AG09309 (cell line): ENCODE measurements around the gene TBC1D12.
A peak's percentile ranks its signal among the peaks of the same experiment; 100 is the strongest.
"Not testable (repeated sequence)": the region's sequence is repeated elsewhere in the genome, so short reads cannot be mapped to it uniquely, and the experiment has no call there.

Experiments used
- DNase-seq: peaks from one replicate; pipeline ENCODE4 v3.0.0-alpha.2; 2010; ENCODE audit warnings: low read depth
- H3K4me3 ChIP-seq: 2 replicates; pipeline ENCODE4 v1.5.1; 2011; ENCODE audit warnings: mild to moderate bottlenecking, low read depth, low read length, moderate library complexity; ENCODE audit not compliant: control insufficient read depth
- TF ChIP-seq, protein P1 (sequence below): IDR thresholded peaks from 2 replicates; pipeline ENCODE4 v1.5.1; 2011; ENCODE audit warnings: mild to moderate bottlenecking, low read depth, low read length, inconsistent platforms; ENCODE audit not compliant: insufficient read depth, control insufficient read depth; ENCODE audit errors: missing control alignments

Gene TBC1D12

DNA sequence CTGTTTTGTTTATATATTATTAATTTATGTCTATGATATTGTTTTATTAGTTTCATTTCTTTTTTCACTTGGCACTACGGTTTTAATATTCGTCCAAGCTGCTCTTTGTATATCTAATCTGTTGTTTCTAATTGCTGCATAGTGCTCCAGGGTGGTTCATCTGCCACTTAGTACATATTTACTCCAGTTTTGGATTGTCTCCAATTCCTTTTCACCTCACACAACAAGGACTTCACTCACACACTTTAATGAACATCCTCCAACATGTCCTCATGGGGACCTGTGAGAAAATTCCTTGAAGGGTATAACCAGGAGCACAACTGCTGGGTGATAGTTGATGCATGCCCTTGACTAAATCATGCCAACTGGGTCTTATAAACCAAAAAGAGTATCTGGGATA is 25.5 kb upstream of the TBC1D12 start:
- no peak for DNase-seq
- TF ChIP-seq, protein P1, sequence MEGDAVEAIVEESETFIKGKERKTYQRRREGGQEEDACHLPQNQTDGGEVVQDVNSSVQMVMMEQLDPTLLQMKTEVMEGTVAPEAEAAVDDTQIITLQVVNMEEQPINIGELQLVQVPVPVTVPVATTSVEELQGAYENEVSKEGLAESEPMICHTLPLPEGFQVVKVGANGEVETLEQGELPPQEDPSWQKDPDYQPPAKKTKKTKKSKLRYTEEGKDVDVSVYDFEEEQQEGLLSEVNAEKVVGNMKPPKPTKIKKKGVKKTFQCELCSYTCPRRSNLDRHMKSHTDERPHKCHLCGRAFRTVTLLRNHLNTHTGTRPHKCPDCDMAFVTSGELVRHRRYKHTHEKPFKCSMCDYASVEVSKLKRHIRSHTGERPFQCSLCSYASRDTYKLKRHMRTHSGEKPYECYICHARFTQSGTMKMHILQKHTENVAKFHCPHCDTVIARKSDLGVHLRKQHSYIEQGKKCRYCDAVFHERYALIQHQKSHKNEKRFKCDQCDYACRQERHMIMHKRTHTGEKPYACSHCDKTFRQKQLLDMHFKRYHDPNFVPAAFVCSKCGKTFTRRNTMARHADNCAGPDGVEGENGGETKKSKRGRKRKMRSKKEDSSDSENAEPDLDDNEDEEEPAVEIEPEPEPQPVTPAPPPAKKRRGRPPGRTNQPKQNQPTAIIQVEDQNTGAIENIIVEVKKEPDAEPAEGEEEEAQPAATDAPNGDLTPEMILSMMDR, result no peak
- H3K4me3 ChIP-seq, result no peak overlapping the region

DNA sequence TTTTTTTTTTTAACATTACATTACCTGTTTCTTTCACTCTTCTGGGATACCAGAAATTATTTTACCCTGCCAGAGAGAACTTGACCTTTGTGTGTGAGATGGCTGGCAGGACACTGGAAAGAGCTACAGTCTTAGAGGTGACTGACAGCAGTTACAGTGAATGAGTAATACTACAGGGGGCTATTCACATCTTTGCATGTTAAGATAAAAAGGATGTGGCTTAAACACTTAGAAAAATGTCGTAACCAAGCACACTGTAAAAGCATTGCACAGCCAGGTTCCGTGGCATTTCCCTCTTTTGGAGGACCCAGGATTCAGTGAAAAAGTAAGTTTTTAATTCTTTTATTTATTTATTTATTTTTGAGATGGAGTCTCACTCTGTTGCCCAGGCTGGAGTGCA is 18.8 kb upstream of the TBC1D12 start:
- TF ChIP-seq, protein P1, result no peak
- no peak overlapping the region for H3K4me3 ChIP-seq
- DNase-seq, result no peak

DNA sequence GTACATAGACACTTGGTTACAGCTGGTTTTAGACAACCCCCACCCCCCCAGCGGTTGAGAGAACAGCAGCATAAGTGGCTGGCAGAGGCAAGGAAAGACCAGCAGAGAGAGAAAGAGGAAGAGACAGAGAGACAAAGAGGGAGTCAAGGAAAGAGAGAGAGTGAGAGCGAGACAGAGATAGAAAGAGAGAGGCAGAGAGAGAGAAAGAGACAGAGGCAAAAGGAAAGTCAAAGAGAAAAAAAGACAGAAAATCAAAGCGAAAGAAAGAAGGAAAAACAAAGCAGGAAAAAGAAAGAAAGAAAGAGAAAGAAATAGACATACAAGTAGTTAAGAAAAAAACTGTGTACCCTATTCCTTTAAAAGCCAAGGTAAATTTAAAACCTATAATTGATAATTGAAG is 16.6 kb upstream of the TBC1D12 start:
- DNase-seq, H3K4me3 ChIP-seq: not testable (repeated sequence)

DNA sequence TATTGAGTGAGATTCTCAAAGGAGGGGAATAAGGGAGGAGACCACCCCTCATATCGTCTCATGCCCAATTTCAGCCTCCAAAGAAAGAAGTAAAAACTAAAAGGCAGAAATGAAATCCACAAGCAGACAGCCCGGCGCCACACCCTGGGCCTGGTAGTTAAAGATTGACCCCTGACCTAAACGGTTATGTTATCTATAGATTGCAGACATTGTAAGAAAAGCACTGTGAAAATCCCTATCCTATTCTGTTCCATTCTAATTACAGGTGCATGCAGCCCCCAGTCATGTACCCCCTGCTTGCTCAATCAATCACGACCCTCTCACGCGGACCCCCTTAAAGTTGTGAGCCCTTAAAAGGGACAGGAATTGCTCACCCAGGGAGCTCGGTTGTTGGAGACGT is 10.2 kb upstream of the TBC1D12 start:
- not testable (repeated sequence) for H3K4me3 ChIP-seq, DNase-seq

DNA sequence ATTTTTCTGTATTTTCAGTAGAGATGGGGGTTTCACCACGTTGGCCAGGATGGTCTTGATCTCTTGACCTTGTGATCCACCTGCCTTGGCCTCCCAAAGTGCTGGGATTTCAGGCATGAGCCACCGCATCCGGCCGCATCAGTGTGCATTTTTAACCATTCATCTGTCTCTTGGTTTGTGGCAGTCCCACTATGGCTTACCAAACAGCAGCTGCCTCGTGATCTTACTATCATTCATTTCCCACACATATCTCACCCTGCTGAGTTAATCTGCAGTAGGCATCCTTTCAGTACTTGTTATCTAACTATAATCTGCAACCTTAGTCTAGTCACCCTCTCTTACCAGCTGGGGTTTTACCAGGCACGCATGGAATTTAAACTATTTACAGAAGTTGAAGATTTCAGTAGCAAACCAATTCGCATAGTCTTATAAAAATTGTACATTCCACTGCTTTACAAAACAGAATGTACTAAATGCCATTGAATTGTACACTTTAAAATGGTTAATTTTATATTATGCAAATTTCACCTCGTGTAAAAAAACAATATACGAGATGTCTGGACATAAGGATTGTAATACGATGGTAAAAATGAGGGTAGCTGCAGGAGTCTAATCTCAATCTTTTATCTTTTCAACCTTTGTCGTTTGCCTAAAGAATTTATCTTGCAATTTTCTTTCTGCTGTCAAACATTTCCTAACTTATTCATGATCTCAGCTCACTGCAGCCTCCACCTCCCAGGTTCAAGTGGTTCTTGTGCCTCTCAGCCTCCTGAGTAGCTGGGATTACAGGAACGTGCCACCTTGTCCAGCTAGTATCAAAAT is 4.6 kb upstream of the TBC1D12 start:
- no peak overlapping the region for H3K4me3 ChIP-seq
- TF ChIP-seq, protein P1, result no peak
- DNase-seq, result peak; percentile 43

DNA sequence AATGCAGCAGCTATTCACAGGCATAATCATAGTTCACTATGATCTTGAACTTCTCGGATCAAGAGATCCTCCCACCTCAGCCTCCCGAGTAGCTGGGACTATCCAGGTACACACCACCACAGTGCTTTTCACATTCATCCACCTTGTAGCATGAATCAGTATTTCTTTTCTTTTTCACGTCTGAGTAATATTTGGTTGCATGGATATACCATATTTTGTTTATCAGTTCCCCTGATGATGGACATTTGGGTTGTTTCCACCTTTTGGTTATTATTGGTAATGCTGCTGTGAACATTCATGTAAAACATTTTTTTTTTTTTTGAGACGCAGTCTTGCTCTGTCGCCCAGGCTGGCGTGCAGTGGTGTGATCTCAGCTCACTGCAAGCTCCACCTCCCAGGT is 3.6 kb upstream of the TBC1D12 start:
- no peak overlapping the region for H3K4me3 ChIP-seq
- TF ChIP-seq, protein P1, result no peak
- DNase-seq, result no peak

DNA sequence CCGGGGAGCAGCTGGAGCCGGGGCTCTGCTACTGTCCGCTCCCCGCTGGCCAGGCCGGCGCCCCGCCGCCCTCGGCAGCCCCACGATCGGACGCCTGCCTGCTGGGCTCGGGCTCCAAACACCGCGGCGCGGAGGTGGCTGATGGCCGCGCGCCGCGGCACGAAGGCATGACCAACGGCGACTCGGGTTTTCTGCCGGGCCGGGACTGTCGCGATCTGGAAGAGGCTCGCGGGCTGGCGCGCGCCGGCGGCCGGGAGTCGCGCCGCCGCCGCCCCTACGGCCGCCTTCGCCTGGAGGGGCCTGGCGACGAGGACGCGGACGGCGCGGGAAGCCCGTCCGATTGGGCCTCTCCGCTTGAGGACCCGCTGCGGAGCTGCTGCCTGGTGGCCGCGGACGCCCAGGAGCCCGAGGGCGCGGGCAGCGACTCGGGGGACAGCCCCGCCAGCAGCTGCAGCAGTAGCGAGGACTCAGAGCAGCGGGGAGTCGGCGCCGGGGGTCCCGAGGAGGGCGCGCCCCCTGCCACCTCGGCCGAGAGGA is 570 bp downstream of the TBC1D12 start:
- TF ChIP-seq, protein P1, result no peak
- no peak for DNase-seq
- peak overlapping the region; percentile 98 for H3K4me3 ChIP-seq
